ENCODE measurements around the gene TRPM3. TPM values are rescaled to one million over a fixed set of nuclear protein-coding genes. Genes with fewer than 3 reads are reported as not detected.

TRPM3 gene
- total RNA-seq, 4 donors from 2014 or later: 0.11 to 1.3 (median 0.21) TPM

GRCh38 chr9:70557661-70558369 lies 563.6 kb downstream of the TRPM3 start:
- Histone ChIP-seq H3K9me3 (no peaks in the 10 kb centered on the region), H3K4me3 (no peak overlapping the region), H3K36me3 (no peaks in the 10 kb centered on the region), H3K27ac (no peak overlapping the region), H3K27me3 (no peaks in the 10 kb centered on the region), H3K4me1 (peaks cover 17% of the 10 kb centered on the region)
- WGBS: 74% methylated on average over 6 of the region's 6 CpGs
- TF ChIP-seq POLR2A (IDR thresholded peaks at IDR 0.05) (no peak), POLR2AphosphoS5 (IDR thresholded peaks at IDR 0.05) (no peak), EP300 (IDR thresholded peaks at IDR 0.05) (no peak)
- TF ChIP-seq, protein P1, sequence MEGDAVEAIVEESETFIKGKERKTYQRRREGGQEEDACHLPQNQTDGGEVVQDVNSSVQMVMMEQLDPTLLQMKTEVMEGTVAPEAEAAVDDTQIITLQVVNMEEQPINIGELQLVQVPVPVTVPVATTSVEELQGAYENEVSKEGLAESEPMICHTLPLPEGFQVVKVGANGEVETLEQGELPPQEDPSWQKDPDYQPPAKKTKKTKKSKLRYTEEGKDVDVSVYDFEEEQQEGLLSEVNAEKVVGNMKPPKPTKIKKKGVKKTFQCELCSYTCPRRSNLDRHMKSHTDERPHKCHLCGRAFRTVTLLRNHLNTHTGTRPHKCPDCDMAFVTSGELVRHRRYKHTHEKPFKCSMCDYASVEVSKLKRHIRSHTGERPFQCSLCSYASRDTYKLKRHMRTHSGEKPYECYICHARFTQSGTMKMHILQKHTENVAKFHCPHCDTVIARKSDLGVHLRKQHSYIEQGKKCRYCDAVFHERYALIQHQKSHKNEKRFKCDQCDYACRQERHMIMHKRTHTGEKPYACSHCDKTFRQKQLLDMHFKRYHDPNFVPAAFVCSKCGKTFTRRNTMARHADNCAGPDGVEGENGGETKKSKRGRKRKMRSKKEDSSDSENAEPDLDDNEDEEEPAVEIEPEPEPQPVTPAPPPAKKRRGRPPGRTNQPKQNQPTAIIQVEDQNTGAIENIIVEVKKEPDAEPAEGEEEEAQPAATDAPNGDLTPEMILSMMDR (IDR thresholded peaks at IDR 0.05): no peak
- DNase-seq (ENCODE audit: low spot score in 2 of 2): no peak

DNA sequence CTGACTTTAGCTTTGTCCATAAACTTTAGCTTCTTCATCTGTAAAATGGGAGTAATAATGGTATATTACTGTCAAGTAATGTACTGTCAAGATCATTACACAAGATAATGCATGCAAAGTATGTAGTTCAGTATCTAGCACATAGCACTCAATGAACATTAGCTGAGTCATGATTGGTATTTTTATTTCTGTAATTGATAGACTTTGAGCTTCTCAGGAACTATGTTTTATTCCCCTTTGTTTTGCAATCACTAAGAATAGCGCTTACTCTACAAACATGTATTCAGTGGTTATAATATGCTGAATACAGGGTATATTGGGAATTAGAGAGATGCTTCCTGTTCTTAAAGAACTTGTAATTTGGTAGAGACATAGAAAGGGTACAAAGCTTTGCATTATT lies 564.6 kb downstream of the TRPM3 start:
- no peaks in the 10 kb centered on the region for H3K27me3 ChIP-seq

DNA sequence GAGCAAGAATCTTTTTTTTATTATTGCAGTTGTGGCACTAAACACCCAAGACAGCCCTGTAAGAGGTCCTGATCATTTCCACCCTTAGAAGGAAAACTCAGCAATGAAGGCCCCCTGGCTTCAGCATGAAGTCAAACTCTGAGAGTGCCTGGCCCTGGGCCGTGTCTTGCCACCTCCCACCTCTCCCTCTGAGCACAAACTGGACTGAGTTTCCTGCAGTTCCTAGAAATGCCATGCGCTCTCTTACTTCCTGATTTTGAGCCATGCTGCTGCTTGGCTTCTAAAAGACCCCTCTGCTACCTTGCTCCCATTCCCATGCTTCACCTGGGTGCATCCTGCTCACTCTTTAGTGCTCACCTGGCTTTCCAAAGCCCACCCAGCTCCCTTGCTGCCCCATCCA lies 566.5 kb downstream of the TRPM3 start:
- 74% methylated on average over 2 of the region's 2 CpGs for WGBS
- Histone ChIP-seq H3K36me3 (no peaks in the 10 kb centered on the region), H3K9me3 (no peaks in the 10 kb centered on the region), H3K4me1 (peaks cover 17% of the 10 kb centered on the region), H3K27ac (no peak overlapping the region), H3K27me3 (no peaks in the 10 kb centered on the region), H3K4me3 (no peak overlapping the region)
- no peak for DNase-seq (ENCODE audit: low spot score in 2 of 2)
- TF ChIP-seq, protein P1 (IDR thresholded peaks at IDR 0.05): no peak
- no peak for TF ChIP-seq POLR2A (IDR thresholded peaks at IDR 0.05)
- TF ChIP-seq POLR2AphosphoS5 (IDR thresholded peaks at IDR 0.05): no peak
- no peak for TF ChIP-seq EP300 (IDR thresholded peaks at IDR 0.05)

More for the DNA sequence above, 564.6 kb downstream of the TRPM3 start:
- 98% methylated on average over 1 of the region's 1 CpG for WGBS
- H3K9me3 ChIP-seq: no peaks in the 10 kb centered on the region
- no peak overlapping the region for H3K4me3 ChIP-seq
- no peak for DNase-seq (ENCODE audit: low spot score in 2 of 2)
- TF ChIP-seq EP300 (IDR thresholded peaks at IDR 0.05): no peak
- no peak for TF ChIP-seq POLR2A (IDR thresholded peaks at IDR 0.05)
- TF ChIP-seq, protein P1 (IDR thresholded peaks at IDR 0.05): no peak
- no peak for TF ChIP-seq POLR2AphosphoS5 (IDR thresholded peaks at IDR 0.05)
- H3K4me1 ChIP-seq: peaks cover 17% of the 10 kb centered on the region
- H3K36me3 ChIP-seq: no peaks in the 10 kb centered on the region
- no peak overlapping the region for H3K27ac ChIP-seq

DNA sequence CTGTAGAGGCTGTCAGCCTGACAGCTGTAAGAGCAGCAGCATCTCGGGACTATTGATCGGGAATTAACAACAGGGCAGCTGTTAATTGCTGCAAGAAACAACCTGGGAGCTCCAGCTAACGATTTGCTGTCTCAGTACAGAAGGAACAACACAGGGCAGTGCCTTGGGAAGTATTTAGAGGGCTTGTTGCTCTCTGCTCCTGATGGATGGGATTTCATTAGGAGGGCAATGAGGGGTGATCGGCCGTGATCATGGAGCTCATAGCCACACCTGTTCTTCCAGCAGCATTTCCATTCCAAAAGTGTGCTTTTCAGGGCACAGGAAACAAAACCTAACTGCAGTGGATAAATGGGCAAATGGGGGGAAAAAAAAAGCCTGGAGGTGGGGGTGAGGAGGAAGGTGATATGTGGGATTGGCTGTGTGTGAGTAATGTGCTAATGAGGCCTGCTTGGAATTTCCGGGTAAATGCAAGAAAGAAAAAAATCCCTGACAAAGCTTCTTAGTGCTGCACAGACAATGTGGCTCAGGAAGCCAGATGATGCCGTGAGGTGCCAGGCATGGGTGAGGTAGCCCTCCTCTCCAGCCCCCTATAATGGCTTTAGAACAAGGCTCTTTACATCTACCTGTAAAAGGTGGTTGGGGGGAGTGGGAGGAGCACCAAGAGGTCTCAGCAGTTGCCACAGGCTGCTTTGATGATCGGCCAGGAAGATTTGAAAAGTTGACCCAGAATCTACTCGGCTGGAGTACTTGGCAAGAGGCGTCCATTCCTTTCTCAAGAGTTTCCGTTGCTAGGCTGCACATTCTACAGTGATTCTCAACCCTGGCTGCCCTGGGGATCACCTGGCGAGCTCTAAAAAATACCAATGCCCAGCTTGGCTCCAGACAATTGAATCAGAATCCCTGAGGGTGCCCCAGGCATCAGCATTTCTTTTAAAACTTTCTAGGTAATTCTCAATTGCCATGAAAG lies 567.4 kb downstream of the TRPM3 start:
- no peaks in the 10 kb centered on the region for H3K9me3 ChIP-seq
- no peaks in the 10 kb centered on the region for H3K36me3 ChIP-seq
- H3K4me3 ChIP-seq: no peak overlapping the region
- TF ChIP-seq POLR2AphosphoS5 (IDR thresholded peaks at IDR 0.05) (no peak), POLR2A (IDR thresholded peaks at IDR 0.05) (no peak)
- TF ChIP-seq, protein P1 (IDR thresholded peaks at IDR 0.05): no peak
- no peak for DNase-seq (ENCODE audit: low spot score in 2 of 2)
- peaks cover 17% of the 10 kb centered on the region for H3K4me1 ChIP-seq
- WGBS: 48% methylated on average over 12 of the region's 12 CpGs
- no peaks in the 10 kb centered on the region for H3K27me3 ChIP-seq
- no peak overlapping the region for H3K27ac ChIP-seq

GRCh38 chr9:70552561-70552960 lies 568.9 kb downstream of the TRPM3 start:
- H3K36me3 ChIP-seq: no peaks in the 10 kb centered on the region
- TF ChIP-seq POLR2A (IDR thresholded peaks at IDR 0.05) (no peak), POLR2AphosphoS5 (IDR thresholded peaks at IDR 0.05) (no peak), EP300 (IDR thresholded peaks at IDR 0.05) (no peak)
- TF ChIP-seq, protein P1 (IDR thresholded peaks at IDR 0.05): no peak
- DNase-seq (ENCODE audit: low spot score in 2 of 2): no peak
- 92% methylated on average over 9 of the region's 9 CpGs for WGBS
- H3K4me3 ChIP-seq: no peak overlapping the region
- no peak overlapping the region for H3K27ac ChIP-seq
- H3K4me1 ChIP-seq: peaks cover 17% of the 10 kb centered on the region
- no peaks in the 10 kb centered on the region for H3K27me3 ChIP-seq
- H3K9me3 ChIP-seq: no peaks in the 10 kb centered on the region
